SK-N-SH treated with all-trans-retinoic acid at 6 μM for 48 hours (cell line): ENCODE measurements around the gene STMND1.

ENCODE experiments used
- ATAC-seq: fragments of 200-7000 bp; cut with Tn5 transposase; 3 replicates; pipeline ENCODE4 v1.9.1; 2020; ENCODE audit warnings: mild to moderate bottlenecking, moderate library complexity
- BACH2 ChIP-seq: fragments of 250-450 bp; sonication (Bioruptor Pico); IDR thresholded peaks from 2 replicates; pipeline ENCODE4 v1.9.0; 2021; ENCODE audit warnings: mild to moderate bottlenecking, borderline replicate concordance
- CSDC2 ChIP-seq: fragments of 250-450 bp; sonication (Bioruptor Pico); IDR thresholded peaks from 2 replicates; pipeline ENCODE4 v1.5.0; 2020; ENCODE audit warnings: mild to moderate bottlenecking, moderate library complexity
- CSRNP3 ChIP-seq: fragments of 250-450 bp; sonication (Bioruptor Pico); IDR thresholded peaks from 2 replicates; pipeline ENCODE4 v1.5.1; 2021; ENCODE audit warnings: mild to moderate bottlenecking, moderate library complexity
- ESRRG ChIP-seq: fragments of 250-450 bp; sonication (Bioruptor Pico); IDR thresholded peaks from 2 replicates; pipeline ENCODE4 v1.6.1; 2021; ENCODE audit warnings: mild to moderate bottlenecking
- GLIS3 ChIP-seq: fragments of 250-450 bp; sonication (Bioruptor Pico); IDR thresholded peaks from 2 replicates; pipeline ENCODE4 v1.5.0; 2020; ENCODE audit warnings: mild to moderate bottlenecking, moderate library complexity
- ISL1 ChIP-seq: fragments of 250-450 bp; sonication (Bioruptor Pico); IDR thresholded peaks from 2 replicates; pipeline ENCODE4 v2.1.2; 2022; ENCODE audit warnings: mild to moderate bottlenecking, moderate library complexity
- OSR1 ChIP-seq: fragments of 250-450 bp; sonication (Bioruptor Pico); IDR thresholded peaks from 2 replicates; pipeline ENCODE4 v1.8.0; 2022; ENCODE audit warnings: moderate library complexity, mild to moderate bottlenecking, inconsistent platforms
- PATZ1 ChIP-seq: fragments of 250-450 bp; sonication (Bioruptor Pico); IDR thresholded peaks from 2 replicates; pipeline ENCODE4 v1.8.0; 2020; ENCODE audit warnings: mild to moderate bottlenecking, moderate library complexity, borderline replicate concordance
- POU6F1 ChIP-seq: fragments of 250-450 bp; sonication (Bioruptor Pico); IDR thresholded peaks from 2 replicates; pipeline ENCODE4 v1.8.0; 2021; ENCODE audit warnings: low read depth, mild to moderate bottlenecking, moderate library complexity, borderline replicate concordance
- RARB ChIP-seq: fragments of 250-450 bp; sonication (Bioruptor Pico); IDR thresholded peaks from 2 replicates; pipeline ENCODE4 v1.8.0; 2021; ENCODE audit warnings: mild to moderate bottlenecking, moderate library complexity
- SNAI2 ChIP-seq: fragments of 250-450 bp; sonication (Bioruptor Pico); IDR thresholded peaks from 2 replicates; pipeline ENCODE4 v1.5.0; 2020; ENCODE audit warnings: mild to moderate bottlenecking, moderate library complexity
- TCF4 ChIP-seq: fragments of 250-450 bp; sonication (Bioruptor Pico); IDR thresholded peaks from 2 replicates; pipeline ENCODE4 v1.8.0; 2021; ENCODE audit warnings: mild to moderate bottlenecking, moderate library complexity, borderline replicate concordance
- TOX ChIP-seq: fragments of 250-450 bp; sonication (Bioruptor Pico); IDR thresholded peaks from 2 replicates; pipeline ENCODE4 v1.8.0; 2021; ENCODE audit warnings: mild to moderate bottlenecking, moderate library complexity, borderline replicate concordance
- TSHZ2 ChIP-seq: fragments of 250-450 bp; sonication (Bioruptor Pico); IDR thresholded peaks from 2 replicates; pipeline ENCODE4 v1.5.0; 2020; ENCODE audit warnings: mild to moderate bottlenecking, moderate library complexity
- ZC3H10 ChIP-seq: fragments of 250-450 bp; sonication (Bioruptor Pico); IDR thresholded peaks from 2 replicates; pipeline ENCODE4 v1.5.1; 2021; ENCODE audit warnings: mild to moderate bottlenecking, moderate library complexity
- ZFP3 ChIP-seq: fragments of 250-450 bp; sonication (Bioruptor Pico); IDR thresholded peaks from 2 replicates; pipeline ENCODE4 v1.5.0; 2020; ENCODE audit warnings: mild to moderate bottlenecking, moderate library complexity
- ZFP30 ChIP-seq: fragments of 450-650 bp; formaldehyde crosslinking; IDR thresholded peaks from 2 replicates; pipeline ENCODE4 v1.5.0; 2022; ENCODE audit warnings: mild to moderate bottlenecking, moderate library complexity
- ZNF565 ChIP-seq: fragments of 450-650 bp; formaldehyde crosslinking; conservative IDR thresholded peaks from 2 replicates; pipeline ENCODE4 v1.5.0; 2020; ENCODE audit warnings: low read depth, mild to moderate bottlenecking, moderate library complexity
- ZNF70 ChIP-seq: fragments of 450-650 bp; formaldehyde crosslinking; IDR thresholded peaks from 2 replicates; pipeline ENCODE4 v1.5.0; 2020; ENCODE audit warnings: mild to moderate bottlenecking, moderate library complexity
- ZNF8 ChIP-seq: fragments of 450-650 bp; formaldehyde crosslinking; IDR thresholded peaks from 2 replicates; pipeline ENCODE4 v1.5.0; 2020; ENCODE audit warnings: mild to moderate bottlenecking, moderate library complexity

The STMND1 gene

GRCh38 chr6:17115251-17116116 lies 13.6 kb downstream of the STMND1 start:
- TF ChIP-seq OSR1 (CRISPR knock-in tag) (no peak), BACH2 (no peak), ZNF70 (CRISPR knock-in tag) (no peak), ZFP3 (CRISPR knock-in tag) (no peak), GLIS3 (CRISPR knock-in tag) (no peak), ZNF8 (CRISPR knock-in tag) (no peak), PATZ1 (CRISPR knock-in tag) (no peak), ISL1 (peak; percentile 16; the same call in 1 of the 2 replicates)
- peak; percentile 100 for ATAC-seq

GRCh38 chr6:17116117-17116440 lies 14.2 kb downstream of the STMND1 start:
- ATAC-seq = no peak; the same call in 2 of the 3 replicates
- TF ChIP-seq ZFP30 = no peak
- TF ChIP-seq RARB (CRISPR knock-in tag) = no peak
- TF ChIP-seq TOX (CRISPR knock-in tag) = no peak
- TF ChIP-seq ESRRG (CRISPR knock-in tag) = no peak
- TF ChIP-seq BACH2 = no peak
- TF ChIP-seq ZC3H10 (CRISPR knock-in tag) = no peak
- TF ChIP-seq TSHZ2 (CRISPR knock-in tag) = no peak
- TF ChIP-seq CSDC2 (CRISPR knock-in tag) = no peak
- TF ChIP-seq ZNF565 (CRISPR knock-in tag) = no peak
- no peak for TF ChIP-seq ZNF8 (CRISPR knock-in tag)
- no peak for TF ChIP-seq POU6F1 (CRISPR knock-in tag)
- no peak for TF ChIP-seq OSR1 (CRISPR knock-in tag)
- TF ChIP-seq, all 23 proteins: peak for 0

- no peak for TF ChIP-seq SNAI2 (CRISPR knock-in tag)
- no peak for TF ChIP-seq RARB (CRISPR knock-in tag)
- TF ChIP-seq TSHZ2 (CRISPR knock-in tag) = no peak
- no peak for TF ChIP-seq TOX (CRISPR knock-in tag)
- no peak for TF ChIP-seq ZNF70 (CRISPR knock-in tag)
- no peak for TF ChIP-seq CSRNP3 (CRISPR knock-in tag)
- no peak for TF ChIP-seq TCF4
- no peak for TF ChIP-seq ESRRG (CRISPR knock-in tag)
- TF ChIP-seq ZFP3 (CRISPR knock-in tag) = no peak
- TF ChIP-seq ISL1 = no peak
- no peak for TF ChIP-seq OSR1 (CRISPR knock-in tag)
- ATAC-seq = no peak
These were observed 18.2 kb downstream of the STMND1 start for GRCh38 chr6:17120019-17120418.
